GM12874 (cell line): ENCODE data around the gene GPRC5A.

Experiments
- CTCF ChIP-seq: IDR thresholded peaks from 2 replicates; pipeline ENCODE4 v1.5.1; 2011; ENCODE audit warnings: low read depth, mild to moderate bottlenecking, control low read depth, low read length, moderate library complexity; ENCODE audit not compliant: insufficient read depth

GPRC5A gene

DNA sequence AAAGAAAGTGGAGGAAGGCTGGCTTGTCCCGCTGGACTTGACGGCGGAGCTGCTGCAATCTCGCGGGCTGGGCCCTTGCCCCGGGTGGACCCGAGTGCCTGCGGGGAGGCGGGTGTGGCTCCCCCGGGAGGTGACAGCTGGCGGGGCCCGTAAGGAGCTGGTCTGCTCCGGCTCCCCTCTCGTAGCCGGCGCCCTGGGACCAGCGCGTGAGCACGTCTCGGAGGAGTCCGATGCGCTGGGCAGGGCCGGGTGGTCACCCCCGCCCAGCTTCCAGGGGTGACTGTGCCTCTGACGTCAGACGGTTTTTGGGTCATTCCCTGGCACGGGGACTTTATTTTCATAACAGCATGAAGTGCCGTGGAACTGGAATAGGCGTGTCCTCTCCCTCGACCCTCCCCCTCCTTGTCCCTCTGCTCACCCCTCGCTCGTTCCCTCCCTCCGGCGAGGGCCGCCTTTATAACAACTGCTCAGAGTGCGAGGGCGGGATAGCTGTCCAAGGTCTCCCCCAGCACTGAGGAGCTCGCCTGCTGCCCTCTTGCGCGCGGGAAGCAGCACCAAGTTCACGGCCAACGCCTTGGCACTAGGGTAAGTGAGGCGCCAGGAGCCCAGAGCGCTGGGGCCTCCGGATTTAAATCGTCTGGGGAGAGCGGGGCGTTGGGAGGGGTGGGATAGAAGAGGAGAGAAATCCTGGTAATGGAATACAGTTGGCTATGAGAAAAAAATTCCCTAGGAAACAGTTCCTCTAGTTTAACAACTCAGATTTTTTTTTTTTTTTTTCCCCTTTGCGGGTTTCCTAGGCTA, at the start of gene GPRC5A:
Gene GPRC5A (plus strand): TSS at position 483 of the 801 bp plus-strand sequence. CDS start 16,688 bp downstream, outside the sequence.
- 0 out of 2 replicates have a peak, but pooled peaks have one; percentile 0 for TF ChIP-seq CTCF

DNA sequence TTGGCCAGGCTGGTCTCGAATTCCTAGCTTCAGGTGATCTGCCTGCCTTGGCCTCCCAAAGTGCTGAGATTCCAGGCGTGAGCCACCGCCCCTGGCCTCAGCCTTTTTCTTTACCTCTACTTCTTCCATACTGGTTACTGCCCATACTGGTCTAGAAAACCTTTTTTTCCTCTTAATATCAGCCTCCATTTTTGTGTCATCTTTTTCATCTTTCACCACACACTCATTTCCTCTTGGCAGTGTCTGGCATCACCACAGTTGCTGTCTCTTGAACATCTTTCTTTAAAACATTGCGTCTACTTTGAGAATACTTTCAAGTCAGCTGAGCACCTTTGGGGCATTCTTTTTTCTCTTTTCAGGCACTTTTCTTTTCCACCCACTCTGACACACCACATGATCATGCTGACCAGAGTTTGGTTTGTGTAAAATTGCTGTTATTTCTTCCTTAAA, 45.5 kb upstream of the GPRC5A start:
- TF ChIP-seq CTCF = no peak

DNA sequence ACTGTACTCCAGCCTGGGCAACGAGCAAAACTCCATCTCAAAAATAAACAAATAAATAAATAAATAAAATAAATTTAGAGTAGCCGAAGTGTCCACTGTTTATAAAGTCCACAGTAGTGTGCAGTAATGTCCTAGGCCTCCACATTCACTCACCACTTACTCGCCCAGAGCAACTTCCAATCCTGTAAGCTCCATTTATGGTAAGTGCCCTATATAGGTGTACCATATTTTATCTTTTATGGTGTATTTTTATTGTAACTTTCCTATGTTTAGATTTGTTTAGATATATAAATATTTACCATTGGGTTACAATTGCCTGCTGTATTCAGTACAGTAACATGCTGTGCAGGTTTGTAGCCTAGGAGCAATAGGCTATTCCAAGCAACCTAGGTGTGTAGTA, 37.9 kb upstream of the GPRC5A start:
- no peak for TF ChIP-seq CTCF

DNA sequence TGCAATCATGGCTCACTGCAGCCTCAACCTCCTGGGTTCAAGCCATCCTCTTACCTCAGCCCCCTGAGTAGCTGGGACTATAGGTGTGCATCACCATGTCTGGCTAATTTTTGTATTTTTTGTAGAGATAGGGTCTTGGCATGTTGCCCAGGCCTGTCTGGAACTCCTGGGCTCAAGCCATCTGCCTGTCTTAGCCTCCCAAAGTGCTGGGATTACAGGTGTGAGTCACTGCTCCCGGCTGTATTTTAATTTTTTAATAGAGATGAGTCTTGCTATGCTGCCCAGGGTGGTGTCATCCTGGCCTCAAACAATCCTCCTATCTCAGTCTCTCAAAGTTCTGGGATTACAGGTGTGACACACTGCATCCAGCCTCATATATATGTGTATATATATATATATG, 31.7 kb upstream of the GPRC5A start:
- no peak for TF ChIP-seq CTCF

GRCh38 chr12:12864243-12864642, 27.1 kb upstream of the GPRC5A start:
- no peak for TF ChIP-seq CTCF

GRCh38 chr12:12868477-12869235, 22.7 kb upstream of the GPRC5A start:
- TF ChIP-seq CTCF = no peak

DNA sequence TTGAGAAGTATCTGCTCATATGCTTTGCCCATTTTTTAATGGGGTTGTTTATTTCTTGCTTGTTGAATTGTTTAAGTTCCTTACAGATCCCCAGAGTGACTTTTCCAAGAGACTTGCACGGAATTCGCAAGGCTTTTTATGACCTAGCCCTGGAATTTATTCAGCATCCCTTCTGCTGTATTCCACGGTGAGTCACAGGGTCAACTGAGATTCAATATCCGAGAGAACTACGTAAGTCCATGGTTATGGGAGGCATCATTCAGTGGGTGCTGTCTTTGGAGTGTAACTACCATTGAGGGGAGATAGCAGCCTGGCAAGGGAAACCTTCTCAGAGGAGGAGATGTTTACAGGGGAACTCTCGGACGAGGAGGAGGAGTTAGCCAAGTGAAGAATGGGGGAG, 20.9 kb upstream of the GPRC5A start:
- TF ChIP-seq CTCF = no peak
